Neural cell (in vitro differentiated cells): ENCODE measurements around the gene NUDCD3. TPM values are rescaled to one million over a fixed set of nuclear protein-coding genes. Genes with fewer than 3 reads are reported as not detected.
A peak's percentile ranks its signal among the peaks of the same experiment; 100 is the strongest.

Experiments
- H2AFZ ChIP-seq: fragments of 200-600, 300-800 bp; sonication (generic), shearing (Covaris generic); 2 replicates; pipeline ENCODE4 v1.6.0; 2014; ENCODE audit warnings: low read depth, mild to moderate bottlenecking, antibody characterized with exemption, low read length, moderate library complexity
- H3F3A ChIP-seq: fragments of 200-600 bp; shearing (Covaris generic); 2 replicates; pipeline ENCODE4 v1.6.1; 2016; ENCODE audit warnings: mild to moderate bottlenecking, moderate library complexity, mixed read lengths, antibody characterized with exemption, low read length; ENCODE audit not compliant: insufficient read depth, poor library complexity, severe bottlenecking
- H3K27ac ChIP-seq: fragments of 200-600, 300-800 bp; sonication (generic), shearing (Covaris generic); 2 replicates; pipeline ENCODE4 v1.5.1; 2014; ENCODE audit warnings: mild to moderate bottlenecking, low read length, moderate library complexity
- H3K27me3 ChIP-seq: fragments of 300-800, 200-600 bp; sonication (generic), shearing (Covaris generic); 2 replicates; pipeline ENCODE4 v1.6.0; 2014; ENCODE audit warnings: mild to moderate bottlenecking, low read depth, low read length, moderate library complexity; ENCODE audit not compliant: insufficient read depth
- H3K36me3 ChIP-seq: fragments of 300-800, 200-600 bp; sonication (generic), shearing (Covaris generic); 2 replicates; pipeline ENCODE4 v1.5.1; 2014; ENCODE audit warnings: mild to moderate bottlenecking, antibody characterized with exemption, low read length, moderate library complexity; ENCODE audit not compliant: insufficient read depth
- H3K4me2 ChIP-seq: fragments of 300-800, 200-600 bp; sonication (generic), shearing (Covaris generic); 2 replicates; pipeline ENCODE4 v1.6.0; 2014; ENCODE audit warnings: mild to moderate bottlenecking, low read length
- H3K4me3 ChIP-seq: fragments of 300-800, 200-600 bp; sonication (generic), shearing (Covaris generic); 2 replicates; pipeline ENCODE4 v1.5.1; 2014; ENCODE audit warnings: mild to moderate bottlenecking, low read length, moderate library complexity
- H3K79me2 ChIP-seq: fragments of 200-600 bp; shearing (Covaris generic); replicated peaks from 2 replicates; pipeline ENCODE4 v1.6.0; 2014; ENCODE audit warnings: mild to moderate bottlenecking, low read length, moderate library complexity; ENCODE audit not compliant: insufficient read depth
- H3K9ac ChIP-seq: fragments of 300-800, 200-600 bp; sonication (generic), shearing (Covaris generic); 2 replicates; pipeline ENCODE4 v1.6.1; 2016; ENCODE audit warnings: mild to moderate bottlenecking, low read length, mixed read lengths
- H3K9me2 ChIP-seq: fragments of 200-600 bp; shearing (Covaris generic); 2 replicates; pipeline ENCODE4 v1.6.1; 2016; ENCODE audit warnings: mild to moderate bottlenecking, low read length, mixed read lengths; ENCODE audit not compliant: insufficient read depth
- H3K9me3 ChIP-seq: fragments of 200-600, 300-800 bp; sonication (generic), shearing (Covaris generic); 2 replicates; pipeline ENCODE4 v1.6.1; 2016; ENCODE audit warnings: mild to moderate bottlenecking, mixed run types, low read length, moderate library complexity, mixed read lengths
- H4K20me1 ChIP-seq: fragments of 200-600 bp; shearing (Covaris generic); 2 replicates; pipeline ENCODE4 v1.6.1; 2016; ENCODE audit warnings: mild to moderate bottlenecking, mixed run types; ENCODE audit not compliant: insufficient read depth
- CTCF ChIP-seq: fragments of 450-650 bp; IDR thresholded peaks from 2 replicates; pipeline ENCODE4 v1.5.1; 2014; ENCODE audit warnings: antibody characterized with exemption, mild to moderate bottlenecking, moderate library complexity; ENCODE audit not compliant: poor library complexity, severe bottlenecking
- EP300 ChIP-seq: fragments of 450-650 bp; conservative IDR thresholded peaks from 2 replicates; pipeline ENCODE4 v1.6.1; 2014; ENCODE audit warnings: antibody characterized with exemption, mild to moderate bottlenecking, moderate library complexity; ENCODE audit not compliant: poor library complexity, severe bottlenecking
- EZH2 ChIP-seq: fragments of 200-600, 300-800 bp; shearing (Covaris generic), sonication (generic); IDR thresholded peaks from 2 replicates; pipeline ENCODE4 v1.6.1; 2014; ENCODE audit warnings: antibody characterized with exemption, low read length, borderline replicate concordance, mild to moderate bottlenecking; ENCODE audit not compliant: insufficient read depth, poor library complexity, severe bottlenecking
- MXI1 ChIP-seq: fragments of 450-650 bp; conservative IDR thresholded peaks from 2 replicates; pipeline ENCODE4 v1.6.1; 2014; ENCODE audit warnings: antibody characterized with exemption, mild to moderate bottlenecking; ENCODE audit not compliant: poor library complexity, severe bottlenecking
- RAD21 ChIP-seq: fragments of 450-650 bp; conservative IDR thresholded peaks from 2 replicates; pipeline ENCODE4 v1.6.1; 2014; ENCODE audit warnings: antibody characterized with exemption, mild to moderate bottlenecking, moderate library complexity
- TAF1 ChIP-seq: IDR thresholded peaks from 2 replicates; pipeline ENCODE4 v1.6.1; 2012; ENCODE audit warnings: low read depth
- polyA plus RNA-seq: library from polyadenylated mRNA; depleted of rRNA; stranded (reverse); fragments of >200 nt; gene quantifications from 2 replicates; pipeline ENCODE4 v1.2.3, GENCODE V29; 2014
- TF ChIP-seq, protein P1 (sequence below): IDR thresholded peaks from 2 replicates; pipeline ENCODE4 v1.6.1; 2012; ENCODE audit warnings: borderline replicate concordance

Gene NUDCD3
- polyA plus RNA-seq, 1 donor from 2014 or later = 69.9 TPM

DNA sequence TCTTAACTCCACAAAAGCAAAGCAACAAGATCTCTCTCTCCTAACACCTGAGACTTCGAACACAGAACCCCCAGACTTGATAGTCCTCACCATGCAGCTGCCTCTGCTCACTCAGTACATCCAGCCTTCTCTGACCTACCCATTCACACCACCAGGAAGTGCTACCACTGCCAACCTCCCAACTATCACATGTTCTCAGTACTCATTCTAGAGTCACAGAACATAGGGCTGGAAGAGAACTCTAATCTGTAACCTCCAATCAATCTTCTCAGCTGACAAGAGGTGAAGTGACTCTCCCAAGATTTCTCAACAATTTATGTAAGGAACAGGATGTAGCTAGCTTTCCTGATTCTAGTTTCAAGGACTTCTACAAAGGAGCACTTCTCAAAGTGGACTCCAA lies 3.8 kb downstream of the NUDCD3 start:
- H3K4me2 ChIP-seq = no peak overlapping the region
- peaks cover 47% of the 10 kb centered on the region for H3K79me2 ChIP-seq

GRCh38 chr7:44486001-44486400 lies 4.5 kb downstream of the NUDCD3 start:
- H3K9me2 ChIP-seq = no peaks in the 10 kb centered on the region
- no peaks in the 10 kb centered on the region for H3F3A ChIP-seq
- no peak overlapping the region for H2AFZ ChIP-seq
- no peaks in the 10 kb centered on the region for H3K27me3 ChIP-seq
- no peaks in the 10 kb centered on the region for H4K20me1 ChIP-seq
- no peak overlapping the region for H3K27ac ChIP-seq
- peak overlapping the region; percentile 35 for H3K4me3 ChIP-seq
- H3K36me3 ChIP-seq = peaks cover 14% of the 10 kb centered on the region
- H3K79me2 ChIP-seq = peaks cover 47% of the 10 kb centered on the region
- H3K9me3 ChIP-seq = no peaks in the 10 kb centered on the region
- TF ChIP-seq MXI1 (no peak), EZH2 (no peak), TAF1 (no peak), EP300 (no peak), RAD21 (no peak), CTCF (no peak)
- no peak overlapping the region for H3K9ac ChIP-seq
- H3K4me2 ChIP-seq = no peak overlapping the region

More for the DNA sequence above, 3.8 kb downstream of the NUDCD3 start:
- H3K36me3 ChIP-seq = peaks cover 14% of the 10 kb centered on the region
- H3K9me2 ChIP-seq = no peaks in the 10 kb centered on the region
- no peak overlapping the region for H3K27ac ChIP-seq
- H3K4me3 ChIP-seq = peak overlapping the region; percentile 35
- no peaks in the 10 kb centered on the region for H3F3A ChIP-seq
- H2AFZ ChIP-seq = no peak overlapping the region
- no peaks in the 10 kb centered on the region for H3K9me3 ChIP-seq
- no peaks in the 10 kb centered on the region for H3K27me3 ChIP-seq
- TF ChIP-seq EZH2 = no peak
- TF ChIP-seq TAF1 = no peak
- TF ChIP-seq, protein P1, sequence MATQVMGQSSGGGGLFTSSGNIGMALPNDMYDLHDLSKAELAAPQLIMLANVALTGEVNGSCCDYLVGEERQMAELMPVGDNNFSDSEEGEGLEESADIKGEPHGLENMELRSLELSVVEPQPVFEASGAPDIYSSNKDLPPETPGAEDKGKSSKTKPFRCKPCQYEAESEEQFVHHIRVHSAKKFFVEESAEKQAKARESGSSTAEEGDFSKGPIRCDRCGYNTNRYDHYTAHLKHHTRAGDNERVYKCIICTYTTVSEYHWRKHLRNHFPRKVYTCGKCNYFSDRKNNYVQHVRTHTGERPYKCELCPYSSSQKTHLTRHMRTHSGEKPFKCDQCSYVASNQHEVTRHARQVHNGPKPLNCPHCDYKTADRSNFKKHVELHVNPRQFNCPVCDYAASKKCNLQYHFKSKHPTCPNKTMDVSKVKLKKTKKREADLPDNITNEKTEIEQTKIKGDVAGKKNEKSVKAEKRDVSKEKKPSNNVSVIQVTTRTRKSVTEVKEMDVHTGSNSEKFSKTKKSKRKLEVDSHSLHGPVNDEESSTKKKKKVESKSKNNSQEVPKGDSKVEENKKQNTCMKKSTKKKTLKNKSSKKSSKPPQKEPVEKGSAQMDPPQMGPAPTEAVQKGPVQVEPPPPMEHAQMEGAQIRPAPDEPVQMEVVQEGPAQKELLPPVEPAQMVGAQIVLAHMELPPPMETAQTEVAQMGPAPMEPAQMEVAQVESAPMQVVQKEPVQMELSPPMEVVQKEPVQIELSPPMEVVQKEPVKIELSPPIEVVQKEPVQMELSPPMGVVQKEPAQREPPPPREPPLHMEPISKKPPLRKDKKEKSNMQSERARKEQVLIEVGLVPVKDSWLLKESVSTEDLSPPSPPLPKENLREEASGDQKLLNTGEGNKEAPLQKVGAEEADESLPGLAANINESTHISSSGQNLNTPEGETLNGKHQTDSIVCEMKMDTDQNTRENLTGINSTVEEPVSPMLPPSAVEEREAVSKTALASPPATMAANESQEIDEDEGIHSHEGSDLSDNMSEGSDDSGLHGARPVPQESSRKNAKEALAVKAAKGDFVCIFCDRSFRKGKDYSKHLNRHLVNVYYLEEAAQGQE = no peak
- no peak for TF ChIP-seq RAD21
- no peak for TF ChIP-seq CTCF
- H3K9ac ChIP-seq = no peak overlapping the region
- H4K20me1 ChIP-seq = no peaks in the 10 kb centered on the region
